ENCODE results near the gene TAB3.

The TAB3 gene

DNA sequence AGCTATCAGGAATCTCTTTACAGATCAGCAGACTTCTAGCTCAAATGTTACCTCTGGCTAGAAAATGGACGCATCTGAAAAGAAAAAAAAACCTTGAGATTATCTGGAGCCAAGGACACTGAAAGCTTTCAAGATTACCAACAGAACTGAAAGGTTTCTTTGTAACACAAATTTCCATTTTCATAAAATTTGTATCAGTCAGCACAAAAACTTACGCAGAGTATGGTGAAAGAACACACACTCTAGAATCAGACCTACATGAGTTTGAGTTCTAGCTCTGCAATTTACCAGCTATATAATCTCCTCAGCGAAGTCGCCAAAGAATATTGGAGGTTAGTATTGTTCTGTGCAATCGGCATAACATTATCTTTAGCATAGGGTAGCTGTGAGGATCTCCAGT, 1.8 kb downstream of the TAB3 start:
- DNase-seq (ENCODE audit: low read depth) = no peak

DNA sequence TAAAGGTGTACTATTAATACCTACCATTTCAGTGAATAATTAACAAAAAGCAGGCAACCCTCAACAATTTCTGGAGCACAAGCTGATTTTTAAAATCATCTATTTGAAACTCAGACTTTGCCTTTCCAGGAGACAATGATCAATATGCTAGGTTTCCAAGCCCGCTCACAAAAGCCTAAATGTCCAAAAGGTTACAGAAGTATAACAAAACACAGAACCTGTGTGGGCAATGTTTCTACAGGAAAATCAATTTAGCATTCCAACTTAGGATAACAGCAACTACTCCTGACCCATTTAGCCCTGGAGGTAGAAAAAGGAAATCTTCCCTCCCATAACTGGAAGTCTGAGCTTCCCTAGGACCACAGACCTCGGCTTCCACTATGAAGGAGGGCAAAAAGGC, 3.9 kb downstream of the TAB3 start:
- DNase-seq (ENCODE audit: low read depth) = no peak

DNA sequence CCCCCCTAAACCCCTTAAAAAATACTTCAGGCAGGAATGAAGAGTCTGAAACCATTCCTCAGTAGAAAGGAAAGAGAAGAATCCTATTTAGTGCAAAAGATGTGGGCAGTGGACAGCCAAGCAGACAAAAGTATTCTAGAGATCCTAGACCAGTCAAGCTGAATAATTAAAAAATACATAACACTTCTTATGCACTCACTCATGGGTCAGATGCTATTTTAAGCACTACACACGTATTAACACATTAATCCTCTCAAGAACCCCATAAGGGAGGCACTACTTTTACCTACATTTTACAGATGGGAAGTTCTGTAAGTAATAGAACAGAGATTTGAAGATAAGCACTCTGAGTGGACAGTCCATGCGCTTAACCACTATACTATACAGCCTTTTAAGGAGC, 5.9 kb downstream of the TAB3 start:
- no peak for DNase-seq (ENCODE audit: low read depth)

DNA sequence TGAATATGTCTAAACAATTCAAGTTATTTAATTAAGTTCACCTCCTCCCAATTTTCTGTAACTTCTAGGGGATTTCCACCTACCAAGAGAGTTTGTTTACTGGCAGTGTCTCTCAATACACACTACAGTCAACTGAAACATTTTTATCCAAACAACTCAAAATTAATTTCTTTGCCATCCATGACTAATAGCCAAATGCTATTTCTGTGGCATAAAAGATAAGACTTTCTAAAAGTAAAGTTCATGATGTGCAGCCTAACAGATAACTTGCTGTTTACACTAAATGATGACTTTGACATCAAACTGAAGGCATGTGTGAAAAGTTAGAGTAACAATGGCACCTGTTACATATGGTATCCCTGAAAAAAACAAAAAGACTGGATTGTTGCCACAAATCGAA, 7.3 kb downstream of the TAB3 start:
- no peak for DNase-seq (ENCODE audit: low read depth)

DNA sequence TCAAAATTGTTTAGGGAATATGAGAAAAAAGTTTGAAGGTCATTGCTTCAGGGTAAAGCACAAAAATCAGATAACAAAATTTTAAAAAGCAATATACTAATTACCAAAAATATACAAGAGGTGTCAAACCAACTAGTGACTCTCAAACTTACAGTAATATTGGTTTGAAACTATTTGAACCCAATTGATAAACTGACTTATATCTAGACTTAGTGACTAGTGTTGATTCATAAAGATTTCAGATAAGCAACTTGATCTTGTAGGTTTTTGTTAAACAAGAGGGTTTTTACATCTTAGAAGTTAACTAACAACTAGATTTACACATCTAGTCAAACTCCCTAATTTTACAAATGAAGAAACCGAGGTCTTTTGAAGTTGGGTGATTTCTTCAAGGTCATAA, 7.7 kb downstream of the TAB3 start:
- DNase-seq (ENCODE audit: low read depth) = no peak

DNA sequence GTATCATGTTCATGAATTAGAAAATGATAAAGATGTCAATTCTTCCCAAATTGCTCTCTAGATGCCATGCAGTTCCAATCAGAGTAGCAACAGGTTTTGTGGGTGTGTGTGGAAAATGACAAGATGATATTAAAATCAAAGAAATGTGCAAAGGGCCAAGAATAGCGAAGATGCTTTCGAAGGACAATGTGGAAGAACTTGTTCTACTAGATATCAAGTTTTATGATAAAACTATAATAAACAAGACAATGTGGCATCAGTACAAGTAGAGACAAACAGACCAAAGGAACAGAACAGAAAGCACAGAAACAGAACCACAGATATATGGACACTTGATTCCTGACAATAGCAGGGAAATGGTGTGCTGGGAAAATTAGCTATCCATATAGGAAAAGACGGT, 9.0 kb downstream of the TAB3 start:
- no peak for DNase-seq (ENCODE audit: low read depth)

DNA sequence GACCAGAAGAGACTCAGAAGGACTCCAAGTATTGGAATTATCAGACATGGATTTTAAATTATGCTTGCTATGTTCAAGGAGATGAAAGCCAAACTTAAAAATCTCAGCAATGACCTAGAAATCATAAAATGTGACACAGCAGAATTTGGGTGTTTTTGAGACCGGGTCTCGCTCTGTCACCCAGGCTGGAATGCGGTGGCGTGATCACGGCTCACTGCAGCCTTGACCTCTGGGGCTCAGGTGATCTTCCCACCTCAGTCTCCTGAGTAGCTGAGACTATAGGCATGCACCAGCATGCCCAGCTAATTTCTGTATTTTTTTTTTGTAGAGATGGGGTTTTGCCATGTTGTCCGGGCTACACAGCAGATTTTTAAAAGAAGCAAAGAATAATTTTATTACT, 12.7 kb downstream of the TAB3 start:
- DNase-seq (ENCODE audit: low read depth) = no peak

DNA sequence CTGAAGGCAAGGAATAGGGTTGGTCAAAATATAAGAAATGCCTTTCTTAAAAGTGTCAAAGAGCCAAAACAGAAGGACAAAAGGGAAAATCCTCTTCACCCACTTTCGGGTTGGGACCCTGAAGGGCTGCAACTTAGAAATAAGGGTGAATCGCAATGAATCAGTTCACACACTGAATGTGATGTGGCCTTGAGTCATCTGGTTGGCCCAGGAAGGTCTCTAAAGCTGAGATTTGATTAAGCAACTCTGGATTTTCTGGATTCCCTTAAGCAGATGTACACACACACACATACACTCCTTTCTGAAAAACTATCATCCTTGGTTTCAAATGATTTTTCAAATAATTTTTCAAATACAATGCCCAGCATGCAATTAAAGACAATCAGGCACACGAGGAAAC, 13.1 kb downstream of the TAB3 start:
- DNase-seq (ENCODE audit: low read depth) = no peak

DNA sequence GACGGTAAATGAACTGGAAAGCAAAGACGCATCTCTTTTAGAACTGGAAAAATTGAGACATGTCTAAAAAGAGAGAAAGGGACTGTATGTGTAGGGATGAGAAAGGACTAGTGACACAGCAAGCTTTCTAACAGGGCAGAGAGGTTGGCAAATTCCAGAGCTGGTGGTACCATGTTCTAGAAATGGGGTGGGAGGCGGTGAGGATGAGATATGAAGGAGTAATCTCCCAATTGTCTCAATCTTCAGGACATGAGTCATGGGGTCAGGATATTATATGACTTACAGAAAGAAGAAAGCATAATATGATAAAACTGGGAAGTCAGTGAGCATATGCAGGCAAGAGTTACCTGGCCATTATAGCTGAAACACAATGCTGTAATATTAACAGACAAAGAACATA, 14.2 kb downstream of the TAB3 start:
- no peak for DNase-seq (ENCODE audit: low read depth)

DNA sequence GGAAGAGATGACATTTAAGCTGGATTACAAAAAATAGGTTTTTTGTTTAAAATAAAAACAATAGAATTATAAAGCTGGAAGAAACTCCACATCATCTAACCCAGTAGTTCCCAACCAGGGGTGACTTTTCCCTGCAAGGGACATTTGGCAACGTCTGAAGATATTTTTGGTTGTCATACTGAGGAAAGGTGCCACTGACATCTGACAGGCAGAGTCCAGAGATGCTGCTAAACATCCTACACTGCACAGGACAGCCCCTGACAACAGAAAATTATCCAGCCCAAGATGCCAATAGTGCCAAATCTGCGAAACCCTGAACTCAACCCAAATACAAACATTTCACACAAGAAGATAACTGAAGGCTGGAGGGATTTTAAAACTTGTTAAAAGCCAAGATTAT, 18.5 kb downstream of the TAB3 start:
- no peak for DNase-seq (ENCODE audit: low read depth)

DNA sequence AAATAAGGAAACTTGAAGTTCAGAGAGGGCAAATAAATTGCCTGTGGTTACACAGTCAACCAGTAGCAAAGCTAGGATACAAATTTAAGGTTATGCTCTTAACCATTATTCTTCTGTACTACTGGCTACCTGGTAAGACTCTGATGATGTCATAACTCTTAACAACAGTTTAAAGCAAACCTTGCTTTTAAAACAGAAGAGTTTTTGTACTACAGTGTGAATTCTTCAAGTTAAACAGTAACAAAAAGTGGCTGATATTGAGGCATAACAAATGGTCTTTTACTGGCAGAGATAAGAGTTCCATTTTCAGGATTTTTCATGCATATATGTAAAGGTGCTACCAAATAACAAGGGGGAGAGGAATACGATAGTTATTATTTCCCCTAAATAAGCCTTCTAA, 23.4 kb downstream of the TAB3 start:
- DNase-seq (ENCODE audit: low read depth) = no peak

DNA sequence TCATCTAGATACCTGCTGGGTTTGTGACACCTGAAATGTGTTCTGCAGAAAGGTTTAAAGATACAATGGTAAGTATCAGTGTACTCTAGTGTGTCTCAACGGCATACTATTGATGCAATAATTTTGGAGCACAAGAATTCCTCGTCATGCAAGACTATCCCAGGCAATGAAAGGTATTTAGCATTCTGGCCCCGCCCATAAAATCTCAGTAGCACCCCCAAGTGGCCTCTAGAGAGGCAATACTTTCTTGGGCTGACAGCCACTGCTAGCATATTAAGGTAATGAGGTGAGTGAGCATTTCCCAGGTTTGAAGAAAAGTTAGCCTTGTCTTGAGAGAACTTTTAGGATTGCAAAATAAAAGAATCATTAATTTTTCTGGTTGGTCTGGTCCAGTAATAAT, 24.0 kb downstream of the TAB3 start:
- DNase-seq (ENCODE audit: low read depth) = no peak

DNA sequence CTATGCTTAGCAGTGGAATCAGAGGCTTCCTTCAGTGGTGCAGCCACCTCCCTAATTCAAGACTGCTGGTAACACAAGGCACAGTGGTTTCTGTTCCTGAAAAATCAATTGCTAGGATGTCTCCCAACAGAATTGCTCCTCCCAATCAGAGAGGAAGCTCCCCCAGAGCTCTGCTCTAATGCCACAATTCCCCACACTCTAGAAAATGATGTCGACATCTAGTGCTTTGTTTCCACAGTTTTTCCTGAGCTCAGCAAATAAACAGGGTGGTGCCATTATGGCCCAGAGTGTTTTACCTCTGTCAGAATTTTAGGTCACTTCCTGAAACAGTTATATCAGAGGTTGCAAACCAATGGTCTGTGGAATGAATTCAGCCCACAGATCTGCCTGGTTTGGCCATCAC, 24.7 kb downstream of the TAB3 start:
- no peak for DNase-seq (ENCODE audit: low read depth)

DNA sequence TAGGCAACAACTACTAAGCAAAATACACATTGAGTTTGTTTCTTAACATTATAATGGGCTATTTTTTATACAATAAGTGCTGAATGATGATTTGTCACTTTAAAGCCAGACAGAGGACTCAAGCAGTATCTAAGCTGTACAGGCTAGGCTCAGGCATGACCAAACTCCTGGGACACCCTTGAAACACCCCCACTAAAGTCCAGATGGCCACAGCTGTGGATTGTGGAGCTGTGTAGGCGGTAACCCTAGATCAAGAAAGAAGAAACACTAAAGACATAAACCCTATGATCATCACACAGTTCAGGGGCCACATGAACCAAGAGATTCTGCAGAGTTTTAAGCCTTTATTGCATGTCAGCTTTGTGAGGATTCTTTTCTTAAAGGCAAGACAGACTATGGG, 25.1 kb downstream of the TAB3 start:
- no peak for DNase-seq (ENCODE audit: low read depth)

DNA sequence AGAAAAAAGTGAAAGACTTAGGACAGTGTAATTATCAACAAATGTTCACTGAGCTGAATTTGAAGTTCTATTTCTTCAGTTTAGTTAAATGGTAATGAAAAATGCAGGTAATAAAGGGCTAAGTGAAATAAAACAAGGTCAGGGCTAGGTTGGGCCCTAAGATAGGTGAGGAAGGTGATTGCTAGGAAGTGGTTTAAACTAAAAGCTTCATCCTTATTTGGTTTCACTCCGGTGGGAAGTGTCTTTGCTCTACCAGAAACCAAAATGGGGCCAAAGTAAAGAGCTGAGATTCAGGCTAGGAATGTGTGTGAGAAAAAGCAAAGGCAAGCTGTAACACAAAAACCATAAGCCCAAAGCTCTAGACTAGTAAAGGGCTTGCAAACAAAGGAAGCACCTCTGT, 31.0 kb downstream of the TAB3 start:
- DNase-seq (ENCODE audit: low read depth) = no peak

DNA sequence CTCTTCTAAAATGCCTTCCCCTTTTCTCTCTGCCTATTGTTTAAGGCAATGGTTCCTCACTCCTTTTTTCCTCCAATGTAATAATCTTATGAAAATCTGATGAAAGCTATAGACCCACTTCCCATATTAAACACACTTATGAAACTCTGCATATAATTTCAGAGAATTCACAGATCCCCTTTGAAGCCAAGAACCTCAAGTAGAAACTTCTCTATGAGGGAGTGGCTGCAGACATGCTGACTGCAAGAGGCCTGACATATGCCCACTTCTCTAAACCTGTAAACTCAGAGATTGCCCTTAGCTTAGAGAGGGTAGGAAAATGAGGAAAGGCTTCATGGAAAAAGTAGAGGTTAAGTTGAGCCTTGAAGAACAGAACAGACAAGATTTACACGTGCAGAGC, 37.6 kb downstream of the TAB3 start:
- no peak for DNase-seq (ENCODE audit: low read depth)

DNA sequence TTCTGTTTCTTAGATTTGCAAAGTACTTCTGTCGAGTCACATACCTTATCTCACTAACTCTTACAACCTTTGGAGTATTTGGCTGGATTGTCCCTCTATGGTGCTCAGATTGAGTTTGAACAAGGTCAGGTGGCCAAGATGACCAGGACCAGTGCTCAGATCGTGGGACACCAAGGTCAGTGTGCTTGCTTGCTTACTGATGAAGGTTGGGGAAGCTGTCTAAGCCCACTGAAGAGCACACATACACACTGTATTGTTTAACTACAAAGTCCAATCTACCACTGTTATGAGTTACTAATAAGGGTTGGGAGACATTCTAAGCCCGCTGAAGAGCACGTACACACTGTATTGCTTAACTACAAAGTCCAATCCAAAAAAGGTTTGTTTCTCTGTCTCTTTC, 53.7 kb downstream of the TAB3 start:
- no peak for DNase-seq (ENCODE audit: low read depth)

DNA sequence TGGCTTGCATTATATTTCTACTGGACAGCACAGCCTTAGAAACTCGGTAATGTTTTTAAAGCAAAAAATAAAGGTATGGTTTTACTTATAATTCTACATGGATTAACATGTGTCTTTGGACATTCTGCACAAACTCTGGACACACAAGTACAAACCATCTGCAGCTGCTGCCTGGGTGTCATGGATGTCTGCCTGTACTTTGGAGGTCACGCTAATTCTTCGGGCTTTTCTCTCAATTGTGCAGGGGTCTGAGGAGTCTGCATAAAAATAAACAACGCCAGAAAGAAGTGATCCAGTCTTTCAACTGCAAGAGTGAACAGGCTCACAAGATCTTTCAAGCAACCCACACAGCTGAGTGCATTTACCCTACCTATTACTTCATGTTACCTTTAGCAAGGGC, 55.2 kb downstream of the TAB3 start:
- no peak for DNase-seq (ENCODE audit: low read depth)

DNA sequence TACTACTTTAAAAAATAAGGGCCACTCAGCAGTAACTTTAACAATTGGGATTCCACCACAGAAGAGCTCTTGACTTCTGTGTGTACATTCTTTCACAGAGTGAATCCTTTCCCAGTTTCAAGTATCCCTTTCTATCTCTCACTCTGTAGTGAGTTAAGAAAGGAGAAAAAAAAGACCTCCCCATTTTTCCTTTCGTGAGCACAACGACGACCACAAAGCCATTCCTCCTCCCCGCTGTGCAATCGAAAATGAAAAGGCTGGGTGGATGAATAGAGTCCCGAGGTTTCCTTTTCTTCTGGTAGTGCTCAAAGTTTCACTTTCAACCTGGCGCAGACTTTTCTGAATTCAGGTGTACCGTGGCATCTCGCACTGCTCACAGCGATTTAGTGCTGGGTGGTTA, 58.0 kb downstream of the TAB3 start:
- DNase-seq (ENCODE audit: low read depth) = no peak

DNA sequence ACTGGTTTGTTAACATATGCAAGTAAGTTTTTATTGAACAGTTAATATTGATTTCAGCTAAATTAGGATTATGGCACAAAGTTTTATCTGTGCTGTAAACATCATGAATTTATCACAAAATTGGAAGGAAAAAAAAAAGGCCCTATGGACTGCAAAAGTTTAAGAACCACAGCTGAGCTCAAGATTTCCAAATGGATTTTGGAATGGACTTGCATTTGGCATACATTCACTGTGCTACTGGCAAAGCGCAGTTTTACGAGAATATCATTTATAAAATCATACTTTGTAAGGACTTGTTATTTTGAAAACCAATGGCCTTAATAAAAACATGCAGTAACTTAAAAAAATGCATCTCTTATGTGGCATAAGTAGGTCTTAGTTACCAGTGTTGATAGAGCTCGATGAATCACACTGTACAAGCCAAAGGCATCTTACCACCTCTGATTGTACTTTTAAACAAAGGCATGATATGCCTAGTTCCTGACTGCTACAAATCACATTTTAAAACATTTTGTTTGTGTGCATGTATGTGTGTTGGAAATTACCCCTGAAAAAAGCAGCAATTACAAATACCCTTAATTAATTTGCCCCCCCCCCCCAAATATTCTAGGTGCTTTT, 58.6 kb downstream of the TAB3 start:
- no peak for DNase-seq (ENCODE audit: low read depth)

DNA sequence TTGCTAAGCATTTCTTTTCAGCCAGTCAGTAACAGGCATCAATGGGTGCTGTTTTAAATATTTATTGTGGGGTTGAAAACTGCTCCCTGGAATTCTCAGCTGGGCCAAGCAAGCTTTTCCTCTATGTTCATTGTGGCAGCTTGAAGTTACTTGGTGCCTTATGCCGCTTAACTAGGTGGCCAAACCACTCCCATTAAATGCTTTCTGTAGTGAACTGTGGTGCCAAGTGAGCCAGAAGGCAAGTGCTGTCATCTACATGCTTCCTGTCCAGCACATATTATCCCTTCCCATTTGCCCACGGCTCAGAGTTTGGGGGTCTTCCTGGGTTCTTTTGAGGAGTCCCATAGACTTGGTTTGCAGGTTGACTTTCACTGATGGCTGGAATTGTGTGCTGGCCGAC, 64.8 kb downstream of the TAB3 start:
- no peak for DNase-seq (ENCODE audit: low read depth)

DNA sequence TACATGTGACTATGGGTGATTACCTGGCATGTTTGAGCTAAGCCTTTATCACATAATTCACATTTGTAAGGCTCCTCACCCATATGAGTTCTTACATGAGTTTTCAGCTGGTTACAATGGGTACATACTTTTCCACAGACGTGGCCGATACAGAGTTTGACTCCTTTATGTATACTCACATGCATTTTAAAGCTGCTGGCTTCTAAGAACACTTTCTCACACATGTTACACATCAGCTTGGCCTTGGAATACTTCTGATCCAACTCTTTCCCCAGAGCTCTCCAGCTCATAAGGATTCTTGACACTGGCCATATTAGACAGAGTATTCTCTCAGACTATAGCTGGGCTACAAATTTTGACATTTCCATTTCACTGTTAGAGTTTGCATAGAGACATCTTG, 66.3 kb downstream of the TAB3 start:
- DNase-seq (ENCODE audit: low read depth) = no peak

DNA sequence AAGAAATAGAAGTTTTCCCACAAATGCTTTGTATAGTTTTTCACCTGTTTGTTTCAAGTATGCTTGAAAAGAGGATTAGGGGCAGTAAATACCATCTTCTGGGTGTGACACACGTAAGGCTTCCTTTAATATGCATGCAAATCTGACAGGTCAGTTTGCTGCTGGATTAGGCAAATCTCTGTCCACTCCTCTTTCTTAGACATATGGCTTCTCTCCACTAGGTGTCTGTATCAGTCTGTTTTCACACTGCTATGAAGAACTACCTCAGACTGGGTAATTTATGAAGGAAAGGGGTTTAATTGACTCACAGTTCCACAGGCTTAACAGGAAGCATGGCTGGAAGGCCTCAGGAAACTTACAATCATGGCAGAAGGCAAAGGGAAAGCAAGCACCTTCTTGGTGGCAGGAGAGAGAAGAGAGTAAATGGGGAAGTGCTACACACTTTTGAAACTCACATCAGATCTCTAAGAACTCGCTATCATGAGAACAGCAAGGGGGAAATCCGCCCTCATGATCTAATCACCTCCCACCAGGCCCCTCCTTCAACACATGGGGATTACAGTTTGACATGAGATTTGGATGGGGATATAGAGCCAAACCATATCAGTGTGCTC, 66.9 kb downstream of the TAB3 start:
- DNase-seq (ENCODE audit: low read depth) = no peak

DNA sequence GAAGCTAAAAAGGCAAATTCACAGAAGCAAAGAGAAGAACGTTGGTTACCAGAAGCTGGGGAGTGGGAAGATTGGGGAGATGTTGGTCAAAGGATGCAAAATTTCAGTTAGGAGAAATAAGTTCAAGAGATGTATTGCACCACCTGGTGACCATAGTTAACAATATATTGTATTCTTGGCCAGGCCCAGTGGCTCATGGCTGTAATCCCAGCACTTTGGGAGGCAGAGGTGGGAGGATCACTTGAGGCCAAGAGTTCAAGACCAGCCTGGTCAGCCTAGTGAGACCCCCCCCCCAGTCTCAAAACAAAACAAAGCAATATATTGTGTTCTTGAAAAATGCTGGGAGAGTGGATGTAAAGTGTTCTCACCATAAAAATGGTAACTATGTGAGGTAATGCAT, 67.9 kb downstream of the TAB3 start:
- no peak for DNase-seq (ENCODE audit: low read depth)

DNA sequence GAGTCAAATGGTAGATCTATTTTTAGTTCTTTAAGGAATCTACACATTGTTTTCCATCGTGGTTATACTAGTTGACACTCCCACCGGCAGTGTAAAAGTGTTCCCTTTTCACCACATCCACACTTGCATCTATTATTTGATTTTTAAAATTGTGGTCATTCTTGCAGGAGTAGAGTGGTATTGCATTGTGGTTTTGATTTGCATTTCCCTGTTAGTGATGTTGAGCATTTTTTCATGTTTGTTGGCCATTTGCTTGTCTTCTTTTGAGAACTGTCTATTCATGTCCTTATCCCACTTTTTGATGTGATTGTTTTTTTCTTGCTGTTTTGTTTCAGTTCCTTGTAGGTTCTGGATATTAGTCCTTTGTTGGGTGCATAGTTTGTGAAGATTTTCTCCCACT, 70.0 kb downstream of the TAB3 start:
- DNase-seq (ENCODE audit: low read depth) = no peak
